HepG2 (cell line): ENCODE results near the gene INO80E. TPM values are rescaled to one million over a fixed set of nuclear protein-coding genes. Genes with fewer than 3 reads are reported as not detected.
A peak's percentile ranks its signal among the peaks of the same experiment; 100 is the strongest.

ENCODE experiments used
- CBX1 ChIP-seq: IDR thresholded peaks from one replicate; pipeline ENCODE4 v1.6.1; 2016; ENCODE audit warnings: antibody characterized with exemption, low read depth
- FOSL1 ChIP-seq: sonication (generic); formaldehyde crosslinking; IDR thresholded peaks from 2 replicates; pipeline ENCODE4 v1.9.0; 2021; ENCODE audit warnings: missing genetic modification reagents, borderline replicate concordance
- HNF4G ChIP-seq, 2 experiments: sonication (generic) in 1 of 2; formaldehyde crosslinking in 1 of 2; IDR thresholded peaks; 2 replicates each; pipeline versions ENCODE4 v1.4.0 to v1.6.1; 2011 to 2020; ENCODE audit warnings: borderline replicate concordance in 2 of 2, low read depth in 2 of 2, mild to moderate bottlenecking in 2 of 2, low read length in 1 of 2, missing genetic modification reagents in 1 of 2, moderate library complexity in 1 of 2
- KIAA2018 ChIP-seq: sonication (generic); formaldehyde crosslinking; IDR thresholded peaks from 2 replicates; pipeline ENCODE4 v1.5.0; 2020; ENCODE audit warnings: mild to moderate bottlenecking, missing genetic modification reagents, borderline replicate concordance
- MIXL1 ChIP-seq: IDR thresholded peaks from 2 replicates; pipeline ENCODE4 v1.6.1; 2016
- SPEN ChIP-seq: sonication (generic); formaldehyde crosslinking; IDR thresholded peaks from 2 replicates; pipeline ENCODE4 v1.5.1; 2020; ENCODE audit warnings: low read depth, mild to moderate bottlenecking, missing genetic modification reagents
- ZC3H4 ChIP-seq: sonication (generic); formaldehyde crosslinking; IDR thresholded peaks from 2 replicates; pipeline ENCODE4 v1.4.0; 2020; ENCODE audit warnings: missing genetic modification reagents, borderline replicate concordance
- ZEB1 ChIP-seq: IDR thresholded peaks from 2 replicates; pipeline ENCODE4 v1.6.1; 2012; ENCODE audit warnings: mild to moderate bottlenecking, low read depth, inconsistent platforms; ENCODE audit not compliant: insufficient replicate concordance
- ZNF704 ChIP-seq: sonication (generic); formaldehyde crosslinking; IDR thresholded peaks from 2 replicates; pipeline ENCODE4 v1.8.1; 2023; ENCODE audit warnings: mild to moderate bottlenecking, inconsistent platforms, moderate library complexity, missing genetic modification reagents, borderline replicate concordance
- ZNF800 ChIP-seq: sonication (generic); formaldehyde crosslinking; IDR thresholded peaks from 2 replicates; pipeline ENCODE4 v1.4.0; 2020; ENCODE audit warnings: missing genetic modification reagents
- polyA plus RNA-seq, 8 experiments: library from polyadenylated mRNA; depleted of rRNA in 3 of 8; stranded (reverse) in 7 of 8; unstranded in 1 of 8; fragments of >200 nt; fragmentation: Illumina TruSeq in 4 of 8; extraction: Trizol in 4 of 8; gene quantifications; 2 replicates each; pipeline versions ENCODE4 v1.2.1 to v1.2.3, GENCODE V29; 2011 to 2016; ENCODE audit warnings: low read depth in 4 of 8, missing spikeins in 1 of 8, mixed read lengths in 1 of 8; ENCODE audit not compliant: insufficient read depth in 1 of 8
- total RNA-seq, 5 experiments: library from RNA; depleted of rRNA; stranded (reverse); fragments of >200 nt; fragmentation: Illumina TruSeq; extraction: Trizol; gene quantifications; 2 replicates each; pipeline ENCODE4 v1.2.3, GENCODE V29; 2016; ENCODE audit warnings: low read depth in 1 of 5
- TF ChIP-seq, protein P1 (sequence below): sonication (generic); formaldehyde crosslinking; IDR thresholded peaks from 2 replicates; pipeline ENCODE4 v1.5.1; 2020; ENCODE audit warnings: mild to moderate bottlenecking, missing genetic modification reagents, moderate library complexity

The INO80E gene
- total and polyA plus RNA-seq, 2 of the 13 experiments (the other 11 are each of a cell fraction or from before 2014, with no cell fraction given): 25.8 to 45.6 TPM

GRCh38 chr16:29995911-29996765 is at the start of gene INO80E (continued):
- TF ChIP-seq KIAA2018 (no peak; the same call in 1 of the 2 replicates), ZNF704 (peak; percentile 32; the same call in 1 of the 2 replicates), ZEB1 (peak; percentile 53), FOSL1 (CRISPR knock-in tag) (no peak), ZNF800 (peak; percentile 88), HNF4G (IDR thresholded peaks at IDR 0.05; ENCODE audit: borderline replicate concordance, low read depth, low read length) (no peak), HNF4G (CRISPR knock-in tag; IDR thresholded peaks at IDR 0.05; ENCODE audit: borderline replicate concordance, low read depth) (no peak; the same call in 1 of the 2 replicates), ZC3H4 (CRISPR knock-in tag) (peak; percentile 9; the same call in 1 of the 2 replicates), CBX1 (peak; percentile 24), MIXL1 (peak; percentile 28; the same call in 1 of the 2 replicates), SPEN (peak; percentile 90)
- TF ChIP-seq, protein P1, sequence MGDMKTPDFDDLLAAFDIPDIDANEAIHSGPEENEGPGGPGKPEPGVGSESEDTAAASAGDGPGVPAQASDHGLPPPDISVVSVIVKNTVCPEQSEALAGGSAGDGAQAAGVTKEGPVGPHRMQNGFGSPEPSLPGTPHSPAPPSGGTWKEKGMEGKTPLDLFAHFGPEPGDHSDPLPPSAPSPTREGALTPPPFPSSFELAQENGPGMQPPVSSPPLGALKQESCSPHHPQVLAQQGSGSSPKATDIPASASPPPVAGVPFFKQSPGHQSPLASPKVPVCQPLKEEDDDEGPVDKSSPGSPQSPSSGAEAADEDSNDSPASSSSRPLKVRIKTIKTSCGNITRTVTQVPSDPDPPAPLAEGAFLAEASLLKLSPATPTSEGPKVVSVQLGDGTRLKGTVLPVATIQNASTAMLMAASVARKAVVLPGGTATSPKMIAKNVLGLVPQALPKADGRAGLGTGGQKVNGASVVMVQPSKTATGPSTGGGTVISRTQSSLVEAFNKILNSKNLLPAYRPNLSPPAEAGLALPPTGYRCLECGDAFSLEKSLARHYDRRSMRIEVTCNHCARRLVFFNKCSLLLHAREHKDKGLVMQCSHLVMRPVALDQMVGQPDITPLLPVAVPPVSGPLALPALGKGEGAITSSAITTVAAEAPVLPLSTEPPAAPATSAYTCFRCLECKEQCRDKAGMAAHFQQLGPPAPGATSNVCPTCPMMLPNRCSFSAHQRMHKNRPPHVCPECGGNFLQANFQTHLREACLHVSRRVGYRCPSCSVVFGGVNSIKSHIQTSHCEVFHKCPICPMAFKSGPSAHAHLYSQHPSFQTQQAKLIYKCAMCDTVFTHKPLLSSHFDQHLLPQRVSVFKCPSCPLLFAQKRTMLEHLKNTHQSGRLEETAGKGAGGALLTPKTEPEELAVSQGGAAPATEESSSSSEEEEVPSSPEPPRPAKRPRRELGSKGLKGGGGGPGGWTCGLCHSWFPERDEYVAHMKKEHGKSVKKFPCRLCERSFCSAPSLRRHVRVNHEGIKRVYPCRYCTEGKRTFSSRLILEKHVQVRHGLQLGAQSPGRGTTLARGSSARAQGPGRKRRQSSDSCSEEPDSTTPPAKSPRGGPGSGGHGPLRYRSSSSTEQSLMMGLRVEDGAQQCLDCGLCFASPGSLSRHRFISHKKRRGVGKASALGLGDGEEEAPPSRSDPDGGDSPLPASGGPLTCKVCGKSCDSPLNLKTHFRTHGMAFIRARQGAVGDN: peak; percentile 96
